HG03442 (cell line): ENCODE data around the gene IQCK.

ENCODE experiments used
- ATAC-seq: cut with Tn5 transposase; IDR thresholded peaks from one replicate; pipeline ENCODE4 v1.9.1; 2021; ENCODE audit warnings: mild to moderate bottlenecking, moderate library complexity; ENCODE audit not compliant: unreplicated experiment

The IQCK gene

DNA sequence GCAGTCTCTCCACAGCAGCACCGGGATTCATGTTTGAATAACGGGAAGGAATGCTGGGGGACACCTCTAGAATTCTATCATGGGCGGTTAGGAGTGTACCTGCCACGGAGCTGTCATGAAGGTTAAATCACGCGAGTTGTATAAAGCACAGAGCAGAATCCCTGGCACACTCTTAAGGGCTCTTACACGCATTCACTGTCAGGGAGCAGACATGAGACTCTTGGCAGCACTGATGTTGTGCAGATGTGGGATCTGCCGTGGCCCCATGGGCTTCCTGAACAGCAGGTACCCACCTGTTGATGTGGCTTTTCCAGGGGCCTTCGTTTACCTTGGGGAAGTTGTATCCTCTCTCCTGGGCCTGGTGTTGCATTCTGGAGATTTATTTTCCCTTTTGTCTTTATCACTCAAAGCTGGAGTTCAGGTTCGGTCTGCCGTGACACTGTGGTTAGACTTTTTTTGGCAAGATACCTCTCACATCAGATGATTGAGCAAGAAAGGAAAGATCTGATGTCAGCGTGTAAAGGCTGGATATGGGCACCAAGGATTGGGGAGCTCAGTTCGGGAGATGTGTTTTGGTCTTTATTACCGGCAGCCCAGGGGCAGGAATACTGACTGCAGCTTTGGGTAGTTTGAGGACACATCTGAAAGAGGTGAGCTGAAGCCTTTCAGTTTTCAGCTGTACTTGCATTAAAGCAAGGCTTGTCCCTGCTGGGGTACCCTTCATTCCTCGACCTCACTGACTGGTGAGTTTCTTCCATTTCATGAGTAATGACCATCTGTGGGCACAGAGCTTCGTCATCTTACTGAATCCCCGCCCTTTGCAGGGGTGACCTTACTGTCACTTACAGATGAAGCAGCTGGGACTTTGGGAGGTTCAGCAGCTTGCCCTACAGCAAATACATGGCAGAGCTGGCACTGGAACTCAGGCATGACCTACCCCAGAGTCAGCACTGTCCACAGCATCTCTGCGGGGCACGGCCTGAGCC is 19.3 kb upstream of the IQCK start:
- no peak for ATAC-seq

DNA sequence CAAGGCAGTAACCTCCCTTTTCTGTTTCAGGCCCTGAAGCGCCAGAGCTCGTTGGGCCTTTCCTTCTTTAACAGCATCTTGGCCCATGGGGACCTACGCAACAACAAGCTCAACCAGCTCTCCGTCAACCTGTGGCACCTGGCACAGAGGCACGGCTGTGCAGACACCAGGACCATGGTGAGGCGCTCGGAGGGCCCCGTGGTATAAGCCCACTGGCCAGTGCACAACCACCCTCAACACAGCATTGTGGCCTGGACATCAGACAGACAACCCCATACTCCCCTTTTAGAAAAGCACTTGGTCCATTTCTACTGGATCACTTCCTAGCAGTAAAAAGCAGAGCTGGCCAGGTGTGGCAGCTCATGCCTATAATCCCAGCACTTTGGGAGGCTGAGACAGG is 18.6 kb upstream of the IQCK start:
- no peak for ATAC-seq

DNA sequence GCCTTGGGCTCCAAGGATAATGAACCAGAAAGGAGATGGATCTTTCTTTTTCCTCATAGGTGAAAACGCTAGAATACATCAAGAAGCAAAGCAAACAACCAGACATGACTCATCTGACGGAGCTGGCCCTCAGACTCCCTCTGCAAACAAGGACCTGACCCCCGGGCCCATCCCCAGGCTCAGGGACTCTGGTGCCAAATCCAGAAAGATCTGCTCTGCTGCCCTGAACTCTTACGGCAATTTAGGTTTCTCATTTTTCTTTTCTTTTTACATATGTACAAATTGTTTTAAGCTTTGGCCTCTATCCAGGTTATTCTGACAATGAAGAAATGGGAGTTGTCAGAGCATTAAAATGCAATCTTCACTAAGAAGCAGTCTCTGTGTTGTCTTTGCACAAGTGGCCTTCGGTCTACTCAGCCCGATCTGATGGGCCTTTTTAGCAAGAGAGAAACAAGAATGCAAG is 17.7 kb upstream of the IQCK start:
- no peak for ATAC-seq

DNA sequence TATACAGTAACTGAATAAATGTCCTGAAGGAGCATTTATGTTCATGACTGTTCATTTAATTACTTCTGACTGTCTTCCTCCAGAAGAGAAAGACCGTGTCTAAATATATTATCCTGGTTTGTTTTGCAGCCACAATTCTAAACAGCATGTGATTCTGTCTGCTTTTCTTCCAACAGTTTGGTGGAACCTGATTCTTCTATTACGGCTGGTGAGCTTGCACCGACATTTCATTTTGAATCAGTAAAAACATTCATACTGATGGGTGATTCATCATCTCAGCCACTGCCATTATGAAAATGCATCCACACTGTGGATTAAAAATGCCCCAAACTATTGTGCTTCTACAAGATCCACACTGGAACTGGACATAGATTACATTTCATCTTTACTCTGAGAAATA is 17.0 kb upstream of the IQCK start:
- no peak for ATAC-seq

DNA sequence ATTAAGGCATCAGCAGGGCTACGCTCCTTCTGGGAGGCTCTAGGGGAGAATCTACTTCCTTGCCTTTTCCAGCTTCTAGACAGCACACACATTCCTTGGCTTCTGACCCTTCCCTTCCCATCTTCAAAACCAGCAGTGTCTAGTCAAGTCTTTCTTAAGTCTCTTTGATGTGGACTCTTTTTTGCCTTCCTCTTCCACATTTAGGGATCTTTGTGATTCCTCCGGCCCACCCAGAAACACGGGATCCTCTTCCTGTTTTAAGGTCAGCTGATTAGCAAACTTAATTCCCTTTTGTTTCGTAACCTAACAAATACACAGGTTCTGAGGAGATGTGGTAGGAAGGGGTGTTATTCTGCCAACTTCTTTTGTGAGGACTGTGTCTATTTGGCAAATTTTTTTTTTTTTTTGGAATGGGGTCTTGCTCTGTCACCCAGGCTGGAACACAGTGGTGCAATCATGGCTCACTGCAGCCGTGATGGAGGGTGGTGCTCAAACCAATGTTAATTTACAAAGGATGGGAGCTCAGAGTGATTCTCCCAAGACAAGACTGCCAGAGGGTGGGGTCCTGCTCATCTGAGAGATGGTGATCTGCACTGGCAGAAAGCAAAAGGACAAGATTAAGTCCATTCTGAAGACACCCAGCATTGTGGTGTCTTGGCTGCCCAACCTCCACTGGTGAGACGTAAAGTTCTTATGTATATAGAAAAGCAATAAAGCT is 14.7 kb upstream of the IQCK start:
- no peak for ATAC-seq

DNA sequence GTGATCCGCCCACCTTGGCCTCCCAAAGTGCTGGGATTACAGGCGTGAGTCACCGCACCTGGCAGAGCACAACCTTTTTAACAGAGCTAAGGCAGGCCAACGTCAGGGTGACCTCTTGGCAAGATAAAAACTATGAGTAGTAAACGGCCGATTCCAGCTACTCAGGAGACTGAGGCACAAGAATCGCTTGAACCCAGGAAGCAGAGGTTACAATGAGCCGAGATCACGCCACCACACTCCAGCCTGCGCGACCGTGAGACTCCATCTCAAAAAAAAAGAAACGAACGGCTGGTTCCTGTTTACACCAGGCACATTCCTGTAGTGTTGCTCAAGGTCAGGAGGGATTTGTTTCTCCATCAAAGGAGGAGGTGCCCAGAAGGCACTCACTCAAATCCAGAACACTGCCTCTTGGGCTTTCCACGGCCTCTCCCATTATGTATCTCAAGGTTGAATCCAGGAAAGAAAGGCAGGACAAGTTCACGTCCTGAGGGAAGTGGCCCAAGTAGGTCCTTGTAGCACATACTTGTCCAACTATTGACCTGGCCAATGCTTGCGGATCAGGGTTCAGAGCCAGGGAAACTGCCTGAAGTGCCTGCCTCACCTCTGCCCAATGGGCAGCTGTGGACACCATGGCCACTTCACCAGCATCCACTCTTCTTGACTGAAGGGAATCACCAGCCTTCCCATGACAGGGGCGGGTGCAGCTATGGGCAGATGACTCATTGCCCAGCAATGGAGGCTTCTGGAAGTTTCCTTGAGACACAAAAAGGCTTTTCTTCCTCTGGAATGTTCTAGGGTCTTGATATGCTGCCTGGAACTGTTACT is 13.5 kb upstream of the IQCK start:
- no peak for ATAC-seq

DNA sequence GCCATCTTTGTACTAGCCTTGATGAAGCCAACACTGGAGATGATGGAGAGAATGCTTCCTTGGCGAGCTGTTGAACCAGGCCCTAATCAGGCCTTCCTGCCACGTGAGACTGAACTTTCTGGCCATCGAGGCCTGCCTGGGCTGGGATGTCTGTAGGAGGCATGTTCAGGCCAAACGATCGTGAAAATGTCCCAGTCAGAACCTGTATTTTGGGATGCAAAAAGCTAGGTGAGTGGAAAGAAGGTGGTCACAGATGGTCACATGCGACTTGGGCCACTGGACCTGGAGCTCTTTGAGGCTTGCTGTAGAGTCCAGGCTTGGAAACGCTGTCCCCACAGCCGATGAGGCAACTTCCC is 12.9 kb upstream of the IQCK start:
- ATAC-seq: no peak

DNA sequence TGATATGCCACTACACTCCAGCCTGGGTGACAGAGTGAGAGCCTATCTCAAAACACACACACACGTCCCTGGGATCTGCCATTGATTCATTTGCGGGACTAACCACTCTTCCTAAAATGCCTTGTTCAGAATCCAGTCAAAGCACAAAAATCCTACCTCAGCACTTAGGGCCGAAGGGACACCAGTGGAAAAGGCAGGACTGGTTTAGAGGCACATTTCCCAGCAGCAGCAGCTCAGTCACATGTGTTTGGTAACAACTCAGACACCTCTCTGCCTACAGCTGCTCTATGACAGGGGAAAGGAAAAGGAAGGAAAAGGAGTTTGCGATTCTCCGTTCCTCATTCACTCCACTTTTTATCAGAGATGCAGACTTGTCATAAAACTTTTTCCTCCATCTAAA is 12.2 kb upstream of the IQCK start:
- ATAC-seq: no peak

DNA sequence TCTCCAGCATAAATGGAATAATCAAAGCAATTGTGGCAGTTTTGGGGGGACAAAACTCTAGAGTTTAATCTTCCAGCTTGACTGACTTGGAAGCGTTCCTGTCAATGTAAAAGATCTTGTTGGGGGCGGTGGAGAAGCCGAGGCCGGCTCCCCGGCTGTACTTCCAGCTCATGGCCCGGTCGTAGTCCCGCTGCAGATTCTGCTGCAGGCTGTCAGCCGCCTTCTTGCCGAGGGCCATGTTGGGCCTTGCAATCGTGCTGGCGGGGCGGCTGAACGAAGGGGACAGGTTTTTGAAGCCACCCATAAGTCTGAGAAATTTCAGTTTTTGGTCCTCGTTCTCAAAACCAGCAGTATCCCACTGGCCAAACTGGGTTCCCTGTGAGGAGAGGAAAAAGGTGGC is 11.2 kb upstream of the IQCK start:
- ATAC-seq: no peak

DNA sequence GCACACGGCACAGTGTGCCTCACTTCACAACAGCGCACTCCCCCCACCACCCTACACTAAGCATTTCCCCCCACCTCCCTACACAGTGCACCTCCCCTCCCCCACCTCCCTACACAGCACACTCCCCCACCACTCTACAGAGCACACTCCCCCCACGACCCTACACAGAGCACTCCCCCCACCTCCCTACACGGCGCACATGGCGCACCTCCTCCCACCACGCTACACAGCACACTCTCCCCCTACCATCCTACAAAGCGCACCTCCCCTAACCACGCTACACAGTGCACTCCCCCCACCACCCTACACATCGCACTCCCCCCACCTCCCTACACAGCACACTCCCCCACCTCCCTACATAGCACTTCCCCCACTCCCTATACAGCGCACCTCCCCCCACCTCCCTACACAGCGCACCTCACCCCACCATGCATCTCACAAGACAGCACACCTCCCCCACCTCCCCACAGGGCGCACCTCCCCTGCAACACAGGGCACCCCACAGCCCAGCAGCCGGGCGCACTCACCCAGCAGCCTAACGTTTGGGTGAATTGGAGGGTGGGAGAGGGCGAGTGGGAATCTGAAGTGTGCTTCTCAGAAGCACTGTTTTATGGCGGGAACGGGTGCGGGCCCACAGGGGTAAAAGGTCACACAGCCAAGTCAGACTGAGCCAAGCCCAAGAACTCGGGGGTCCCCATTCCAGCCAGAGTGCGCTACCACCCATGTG is 10.3 kb upstream of the IQCK start:
- ATAC-seq: no peak

DNA sequence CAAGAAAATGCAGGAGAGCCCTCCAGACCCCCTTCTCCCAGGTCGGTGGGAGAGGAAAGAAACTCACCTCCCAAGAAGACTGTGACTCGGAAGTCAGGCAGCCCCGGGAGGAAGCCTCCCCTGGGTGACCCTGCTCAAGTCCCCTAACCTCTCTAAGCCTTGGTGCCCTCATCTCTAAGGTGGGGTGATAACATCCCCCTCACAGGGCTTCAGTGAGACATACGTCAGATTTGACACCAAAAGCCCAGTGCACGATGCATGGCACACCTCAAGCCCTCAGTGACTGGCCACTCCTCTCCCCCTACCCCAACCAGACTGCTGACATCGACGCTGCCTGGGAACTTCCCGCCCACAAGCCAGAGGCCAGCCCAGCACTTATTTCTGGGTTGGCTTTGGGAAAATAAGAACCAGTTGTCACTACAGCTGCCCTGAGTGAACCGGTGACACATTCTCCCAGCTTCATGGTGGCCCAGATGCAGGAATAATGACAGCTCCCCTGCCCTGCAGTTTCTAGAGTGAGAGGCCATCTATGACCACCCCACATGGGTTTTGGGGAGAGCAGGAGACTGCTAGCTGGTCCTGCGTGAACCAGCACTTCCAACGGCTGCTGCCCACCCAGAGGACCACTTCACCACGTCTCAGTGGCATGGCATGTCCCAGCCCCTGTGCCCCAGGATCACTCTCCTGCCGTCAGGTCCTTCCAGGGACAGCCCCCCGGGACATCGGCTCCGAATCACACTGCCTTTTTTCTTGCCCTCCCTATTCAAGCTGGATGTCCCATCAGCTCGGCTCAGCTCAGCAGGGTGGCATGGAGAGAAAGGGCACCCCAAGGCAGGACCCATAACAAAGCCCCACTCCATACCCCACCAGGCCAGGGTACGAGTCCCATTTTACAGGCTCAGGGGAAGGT is 9.5 kb upstream of the IQCK start:
- ATAC-seq: no peak

DNA sequence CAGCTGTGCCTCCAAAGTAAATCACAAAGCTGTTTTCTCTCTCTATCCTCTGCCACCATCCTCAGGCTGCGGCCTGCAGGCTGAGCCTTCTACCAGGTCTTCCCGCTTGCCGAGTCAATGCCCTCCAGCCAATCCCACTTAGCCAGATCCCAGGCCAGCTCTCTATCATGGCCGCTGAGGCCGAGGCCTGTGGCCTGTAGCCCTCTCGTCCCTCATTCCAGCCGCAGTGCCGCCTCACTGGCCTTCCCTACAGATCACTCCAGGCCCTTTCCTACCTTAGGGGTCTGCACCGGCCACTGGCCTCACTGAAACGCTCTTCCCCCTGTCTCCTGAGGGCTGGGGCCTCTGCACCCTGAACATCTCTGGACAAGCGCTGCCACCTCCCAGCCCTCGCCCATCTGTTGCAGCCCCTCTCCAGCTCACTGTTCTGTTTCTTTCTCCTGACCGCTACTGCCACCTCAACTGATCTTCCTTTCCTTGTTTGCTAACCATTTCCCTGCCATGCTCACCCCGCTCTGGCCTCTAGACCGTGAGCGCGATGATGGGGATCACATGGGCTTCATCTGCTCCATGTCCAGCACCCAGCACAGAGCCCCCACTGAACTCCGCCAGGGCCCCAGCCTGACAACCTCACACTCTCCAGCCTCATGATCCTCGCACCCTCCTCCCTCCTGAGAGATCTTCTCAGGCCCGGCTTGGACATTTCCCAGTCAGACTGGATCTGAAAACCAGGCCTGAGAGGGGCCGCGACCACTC is 8.5 kb upstream of the IQCK start:
- no peak for ATAC-seq

DNA sequence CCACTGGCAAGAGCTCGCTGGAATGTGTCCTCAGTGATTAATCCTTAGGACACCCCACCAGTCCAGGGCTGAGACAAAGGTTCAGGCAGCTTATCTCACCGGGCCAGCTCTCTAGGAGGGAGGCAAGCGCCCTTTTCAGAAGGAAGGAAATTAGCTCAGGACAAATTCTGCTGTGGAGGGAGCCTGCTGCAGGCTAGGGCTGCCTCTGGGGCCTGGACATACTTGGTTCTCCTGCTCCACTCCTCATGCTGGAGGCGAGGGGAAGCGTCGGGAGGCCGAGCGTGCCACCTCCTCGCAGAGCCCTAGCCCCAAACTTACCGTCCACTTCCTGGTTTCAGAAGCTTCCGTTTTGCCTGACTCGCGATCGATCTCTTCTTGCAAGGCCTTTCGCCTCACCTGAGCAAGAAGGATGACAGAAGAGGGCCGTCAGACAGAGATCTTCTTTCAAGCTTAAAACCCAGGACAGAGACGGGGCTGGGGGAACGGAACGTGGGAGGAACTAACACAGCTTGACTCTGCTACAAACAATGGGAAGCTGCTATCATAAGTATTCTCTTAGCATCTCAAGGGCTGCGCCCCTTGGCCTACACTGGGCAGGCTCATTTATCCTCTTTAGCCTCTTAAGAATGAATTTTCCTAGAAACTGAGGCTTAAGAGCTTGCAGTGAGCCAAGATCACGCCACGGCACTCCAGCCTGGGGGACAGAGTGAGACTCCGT is 7.7 kb upstream of the IQCK start:
- no peak for ATAC-seq

DNA sequence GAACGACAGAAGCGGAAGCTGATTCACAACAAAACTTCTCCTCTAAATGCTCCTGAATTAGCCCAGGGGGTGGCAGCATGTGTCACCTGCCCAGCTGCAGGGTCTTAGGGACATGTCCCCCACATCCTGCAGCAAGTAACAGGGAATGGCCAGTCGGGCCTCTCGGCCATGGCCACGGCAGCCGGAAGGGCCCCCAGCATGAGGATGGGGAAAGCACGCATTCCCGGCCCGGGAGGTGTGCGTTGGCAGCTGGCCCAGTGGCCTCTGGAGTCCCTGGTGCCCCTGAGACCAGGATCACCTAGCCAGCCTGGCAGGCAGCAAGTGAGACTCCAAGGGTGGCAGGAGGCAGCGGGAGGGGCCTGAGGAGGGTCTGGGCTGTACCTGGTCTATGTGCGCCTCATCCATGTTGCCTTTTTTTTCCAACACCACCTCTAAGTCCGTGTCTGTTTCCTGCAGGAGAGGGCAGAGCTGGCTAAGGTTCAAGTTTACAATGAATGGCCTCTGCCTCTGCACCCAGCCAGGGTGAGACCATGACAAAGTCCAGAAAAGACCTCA is 7.0 kb upstream of the IQCK start:
- no peak for ATAC-seq

DNA sequence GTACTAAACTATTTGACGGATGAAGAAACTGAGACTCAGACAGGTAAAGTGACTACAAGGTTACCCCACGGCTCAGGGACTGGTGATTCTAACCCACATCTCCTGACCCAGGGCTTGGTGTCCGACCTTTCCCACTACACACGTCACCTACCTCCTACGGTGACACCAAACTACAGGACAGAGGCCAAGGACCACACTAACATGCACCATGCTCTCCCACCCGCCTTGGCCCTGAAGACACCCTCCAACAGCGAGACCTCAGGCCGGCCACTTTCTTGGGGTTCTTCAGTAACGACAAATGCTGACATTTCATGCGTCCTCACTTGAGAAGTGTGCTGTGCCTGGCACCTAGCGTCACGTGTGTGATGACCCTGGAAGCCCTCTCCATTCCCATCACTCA is 6.4 kb upstream of the IQCK start:
- no peak for ATAC-seq

DNA sequence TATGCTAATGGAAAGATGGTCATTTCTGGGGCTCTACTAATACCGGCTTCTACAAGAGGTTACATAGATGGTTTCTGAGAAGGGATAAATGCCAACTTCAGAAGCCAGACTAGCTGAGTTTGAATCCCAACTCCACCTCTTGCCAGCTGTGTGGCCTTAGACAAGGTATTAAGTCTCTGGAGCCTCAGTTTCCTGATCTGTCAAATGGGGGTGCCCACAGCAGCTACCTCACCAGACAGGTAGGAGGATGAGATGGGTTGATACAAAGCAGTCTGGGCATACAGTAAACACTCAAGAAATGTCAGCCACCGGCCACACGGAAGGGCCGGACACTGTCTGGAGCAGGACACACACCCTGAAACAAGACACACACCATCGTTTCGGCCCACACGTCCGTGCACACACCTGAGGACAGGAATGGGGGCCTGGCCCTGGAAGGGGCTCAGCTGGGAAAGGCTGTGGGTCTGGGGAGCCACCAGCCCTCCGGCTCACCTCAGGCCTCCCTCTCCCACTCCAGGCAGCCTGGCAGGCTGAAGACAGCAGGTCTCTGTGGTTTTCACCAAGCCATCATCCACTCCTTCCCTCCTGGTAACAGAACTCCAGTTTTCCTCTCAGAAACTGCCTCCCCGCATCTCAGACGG is 5.5 kb upstream of the IQCK start:
- ATAC-seq: no peak

DNA sequence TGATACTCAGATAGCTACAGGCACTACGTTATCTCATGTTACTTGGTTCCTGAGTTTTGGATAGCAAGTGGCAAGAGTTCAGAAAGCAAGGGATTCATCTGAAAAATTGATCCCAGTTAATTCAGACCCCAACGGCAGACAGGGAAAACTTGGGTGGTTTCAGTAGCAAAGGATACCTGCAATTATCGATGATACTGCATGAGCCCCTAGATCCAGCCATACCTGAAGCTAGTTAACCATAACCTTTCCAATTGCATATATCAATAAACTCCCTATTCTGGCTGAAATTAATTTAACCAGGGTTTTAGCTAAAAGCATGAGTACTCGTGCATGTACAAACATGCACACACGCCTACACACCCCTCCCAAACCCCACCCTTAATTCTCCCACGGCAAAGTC is 4.4 kb upstream of the IQCK start:
- ATAC-seq: no peak

DNA sequence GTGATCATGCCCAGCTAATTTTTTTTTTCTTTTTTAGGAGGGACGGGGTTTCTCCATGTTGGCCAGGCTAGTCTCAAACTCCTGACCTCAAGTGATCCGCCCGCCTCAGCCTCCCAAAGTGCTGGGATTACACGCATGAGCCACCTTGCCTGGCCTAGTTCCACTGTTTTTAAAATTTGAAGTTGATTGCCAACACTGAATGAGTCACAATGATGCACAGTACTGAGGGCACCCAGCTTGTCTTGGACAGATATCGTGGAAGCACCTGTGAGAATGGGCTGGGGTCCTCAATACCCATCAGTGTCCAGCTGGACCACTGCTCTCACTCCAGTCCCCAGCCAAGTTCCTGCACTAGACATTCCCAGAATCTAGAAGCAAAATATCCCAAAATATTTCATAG is 2.5 kb upstream of the IQCK start:
- ATAC-seq: no peak
